Endometrial microvascular endothelial cells (primary cell): Measurements from ENCODE around the gene ZNF607. TPM values are rescaled to one million over a fixed set of nuclear protein-coding genes. Genes with fewer than 3 reads are reported as not detected.

ENCODE experiments used
- in situ Hi-C: cut with HindIII; loops from 2 replicates; pipeline ENCODE4 v1.10.0; 2017; ENCODE audit warnings: low sequenced_read_pairs, low pct_unique_long_range_greater_than_20kb; ENCODE audit errors: inconsistent ontology term
- total RNA-seq: library from RNA; depleted of rRNA; stranded (reverse); fragments of >200 nt; gene quantifications from one replicate; pipeline ENCODE4 v1.2.3, GENCODE V29; 2015; ENCODE audit errors: inconsistent ontology term

ZNF607 gene
- total RNA-seq, 1 donor from 2014 or later, result 1.7 TPM

GRCh38 chr19:37654629-37655300, 64.8 kb downstream of the ZNF607 start:
- in situ Hi-C loops, result no loop called here

DNA sequence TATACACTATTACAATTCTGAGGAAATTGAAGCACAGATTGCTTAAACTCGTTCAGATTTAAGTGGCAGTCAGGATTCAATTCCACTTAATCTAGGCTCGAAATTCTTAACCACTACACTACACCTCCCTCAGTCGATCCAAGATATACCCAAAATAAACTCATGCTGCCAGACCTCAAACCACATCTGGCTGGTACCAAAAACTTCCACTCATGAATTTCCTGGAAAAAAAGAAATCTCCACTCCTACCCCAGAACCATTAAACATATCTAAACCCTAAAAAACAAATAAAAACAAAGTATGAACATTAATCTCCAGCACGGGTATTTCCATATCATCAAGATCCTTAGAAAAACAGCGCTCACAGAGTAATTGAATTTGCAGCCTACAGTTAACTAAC, 65.4 kb downstream of the ZNF607 start:
- in situ Hi-C loops, result no loop called here

Other genes starting within 250 kb of the ZNF607 start
- not detected for gene ZNF793, start 212.8 kb downstream of the ZNF607 start, total RNA-seq
- 0.84 TPM for gene ZNF571, start 125.0 kb downstream of the ZNF607 start, total RNA-seq
- gene ZNF540, start 124.9 kb downstream of the ZNF607 start, total RNA-seq, result not detected
- 4.9 TPM for gene ZFP30, start 64.3 kb downstream of the ZNF607 start, total RNA-seq
- 1.8 TPM for gene ZNF573, start 59.8 kb upstream of the ZNF607 start, total RNA-seq
- gene WDR87, start 186.8 kb upstream of the ZNF607 start, total RNA-seq, result not detected
- 31.5 TPM for gene SIPA1L3, start 187.4 kb upstream of the ZNF607 start, total RNA-seq